Middle frontal gyrus (tissue), 1 donor: Measurements from ENCODE around the gene PI16.
"Not testable (repeated sequence)": the region's sequence is repeated elsewhere in the genome, so short reads cannot be mapped to it uniquely, and the experiment has no call there.

Source experiments
- DNase-seq: peaks from one replicate; pipeline ENCODE4 v3.0.0-alpha.2; 2015; ENCODE audit warnings: low spot score; ENCODE audit errors: extremely low spot score

The PI16 gene

GRCh38 chr6:36975231-36976006 is 20.9 kb downstream of the PI16 start:
- DNase-seq: no peak

GRCh38 chr6:36976007-36976264 is 21.4 kb downstream of the PI16 start:
- no peak for DNase-seq

GRCh38 chr6:36976509-36976908 is 22.0 kb downstream of the PI16 start:
- no peak for DNase-seq

- DNase-seq: no peak
These were observed 22.4 kb downstream of the PI16 start for GRCh38 chr6:36976931-36977330.

- DNase-seq: no peak
These were observed 23.0 kb downstream of the PI16 start for GRCh38 chr6:36977470-36977941.

GRCh38 chr6:36978421-36979346 is 24.1 kb downstream of the PI16 start:
- DNase-seq: no peak

- DNase-seq: peak; percentile 47
These were observed 24.8 kb downstream of the PI16 start for GRCh38 chr6:36979347-36979742.

- DNase-seq: no peak
These were observed 25.6 kb downstream of the PI16 start for GRCh38 chr6:36980129-36980528.

GRCh38 chr6:36980876-36981619 is 26.5 kb downstream of the PI16 start:
- DNase-seq: no peak

- DNase-seq: no peak
These were observed 29.0 kb downstream of the PI16 start for GRCh38 chr6:36983538-36983937.

- DNase-seq: no peak
These were observed 30.3 kb downstream of the PI16 start for GRCh38 chr6:36984581-36985416.

GRCh38 chr6:36985417-36985807 is 30.9 kb downstream of the PI16 start:
- DNase-seq: no peak

GRCh38 chr6:36985808-36986703 is 31.5 kb downstream of the PI16 start, which contains the start of gene MTCH1:
Gene MTCH1 (minus strand): TSS chr6:36986196. CDS start chr6:36986173, 23 bp downstream.
- peak; percentile 85 for DNase-seq

GRCh38 chr6:36986704-36987047 is 32.1 kb downstream of the PI16 start:
- DNase-seq: no peak

- DNase-seq: no peak
These were observed 34.7 kb downstream of the PI16 start for GRCh38 chr6:36989264-36989663.

- DNase-seq: not testable (repeated sequence)
These were observed 35.9 kb downstream of the PI16 start for GRCh38 chr6:36990401-36990800.

GRCh38 chr6:36997811-36998722 is 43.5 kb downstream of the PI16 start:
- DNase-seq: no peak

- DNase-seq: no peak
These were observed 44.1 kb downstream of the PI16 start for GRCh38 chr6:36998723-36999038.
